CD14-positive monocyte (primary cell): ENCODE measurements around the gene ERG. TPM values are rescaled to one million over a fixed set of nuclear protein-coding genes. Genes with fewer than 3 reads are reported as not detected.

Experiments
- DNase-seq, 3 donors: peaks; one replicate each; pipeline ENCODE4 v3.0.0-alpha.2; 2011 to 2022
- H2AFZ ChIP-seq: 2 replicates; pipeline ENCODE4 v1.6.0; 2012; ENCODE audit warnings: mild to moderate bottlenecking, low read depth, low read length, inconsistent platforms; ENCODE audit not compliant: insufficient read depth, poor library complexity, severe bottlenecking
- H3K27ac ChIP-seq, 2 donors: 1 replicate in 1 of 2; 2 replicates in 1 of 2; pipeline ENCODE4 v1.5.1; 2012 to 2013; ENCODE audit warnings: low read length in 2 of 2, control low read depth in 1 of 2, inconsistent platforms in 1 of 2, low read depth in 1 of 2, mild to moderate bottlenecking in 1 of 2
- H3K27me3 ChIP-seq, 2 donors: one replicate each; pipeline versions ENCODE4 v1.6.0 to v1.6.1; 2011 to 2013; ENCODE audit warnings: low read length in 2 of 2; ENCODE audit not compliant: control insufficient read depth in 2 of 2, insufficient read depth in 2 of 2
- H3K36me3 ChIP-seq, 2 donors: replicated peaks in 1 of 2; 1 replicate in 1 of 2; 2 replicates in 1 of 2; pipeline versions ENCODE4 v1.5.1 to v1.6.1; 2012 to 2013; ENCODE audit warnings: low read length in 2 of 2, control low read depth in 1 of 2, inconsistent platforms in 1 of 2, mild to moderate bottlenecking in 1 of 2; ENCODE audit not compliant: insufficient read depth in 2 of 2, control insufficient read depth in 1 of 2
- H3K4me1 ChIP-seq, 2 donors: 1 replicate in 1 of 2; 2 replicates in 1 of 2; pipeline versions ENCODE4 v1.5.1 to v1.6.1; 2012 to 2013; ENCODE audit warnings: low read length in 2 of 2, control low read depth in 1 of 2, inconsistent platforms in 1 of 2, mild to moderate bottlenecking in 1 of 2, moderate library complexity in 1 of 2; ENCODE audit not compliant: insufficient read depth in 2 of 2, control insufficient read depth in 1 of 2
- H3K4me2 ChIP-seq: replicated peaks from 2 replicates; pipeline ENCODE3; 2012; ENCODE audit warnings: low read length, moderate library complexity, mild to moderate bottlenecking; ENCODE audit not compliant: poor library complexity, severe bottlenecking; ENCODE audit errors: extremely low read depth
- H3K4me3 ChIP-seq, 3 experiments: fragments of 200-600 bp in 1 of 3; sonication (generic) in 1 of 3; replicated peaks in 1 of 3; 1 replicate in 2 of 3; 2 replicates in 1 of 3; pipeline ENCODE4 v1.5.1; 2011 to 2013; ENCODE audit warnings: low read length in 3 of 3, mild to moderate bottlenecking in 3 of 3, control low read depth in 2 of 3, low read depth in 2 of 3, inconsistent platforms in 1 of 3, moderate library complexity in 1 of 3
- H3K79me2 ChIP-seq: 2 replicates; pipeline ENCODE4 v1.6.0; 2012; ENCODE audit warnings: mild to moderate bottlenecking, control low read depth, inconsistent platforms, low read length, moderate library complexity; ENCODE audit not compliant: insufficient read depth
- H3K9ac ChIP-seq: 2 replicates; pipeline ENCODE4 v1.6.0; 2017; ENCODE audit warnings: low read length, mild to moderate bottlenecking; ENCODE audit not compliant: insufficient read depth, poor library complexity, severe bottlenecking
- H3K9me3 ChIP-seq, 2 donors: replicated peaks in 1 of 2; 1 replicate in 1 of 2; 2 replicates in 1 of 2; pipeline versions ENCODE4 v1.5.1 to v1.6.1; 2012 to 2013; ENCODE audit warnings: low read length in 2 of 2, control low read depth in 1 of 2; ENCODE audit not compliant: control insufficient read depth in 1 of 2, insufficient read depth in 1 of 2
- H4K20me1 ChIP-seq: 2 replicates; pipeline ENCODE4 v1.6.0; 2012; ENCODE audit warnings: mild to moderate bottlenecking, low read length, control low read depth, moderate library complexity; ENCODE audit not compliant: insufficient read depth
- H3K27ac Mint-ChIP-seq, 7 donors: one replicate each; pipeline ENCODE4 v1.8.0; 2020; ENCODE audit warnings: mild to moderate bottlenecking in 7 of 7, mixed read lengths in 7 of 7, moderate library complexity in 6 of 7, inconsistent platforms in 2 of 7
- H3K27me3 Mint-ChIP-seq, 3 donors: one replicate each; pipeline ENCODE4 v1.8.0; 2021 to 2022; ENCODE audit warnings: low read depth in 3 of 3, mild to moderate bottlenecking in 3 of 3, mixed read lengths in 3 of 3, moderate library complexity in 3 of 3, inconsistent platforms in 1 of 3
- H3K36me3 Mint-ChIP-seq, 2 donors: one replicate each; pipeline ENCODE4 v1.8.0; 2020; ENCODE audit warnings: mixed read lengths in 2 of 2, inconsistent platforms in 1 of 2, mild to moderate bottlenecking in 1 of 2
- H3K4me1 Mint-ChIP-seq: one replicate; pipeline ENCODE4 v1.8.0; 2020; ENCODE audit warnings: mild to moderate bottlenecking, mixed read lengths
- H3K4me3 Mint-ChIP-seq, 2 donors: one replicate each; pipeline ENCODE4 v1.8.0; 2020; ENCODE audit warnings: mild to moderate bottlenecking in 2 of 2, mixed read lengths in 2 of 2, moderate library complexity in 1 of 2
- H3K9me3 Mint-ChIP-seq, 7 donors: one replicate each; pipeline ENCODE4 v1.8.0; 2020 to 2022; ENCODE audit warnings: mixed read lengths in 7 of 7, mild to moderate bottlenecking in 6 of 7, moderate library complexity in 6 of 7, inconsistent platforms in 2 of 7
- WGBS: methylation state at CpG from one replicate; pipeline ENCODE4 v1.1.5; 2013; ENCODE audit warnings: missing lambda C conversion rate; ENCODE audit not compliant: insufficient coverage; 5-methylcytosine and 5-hydroxymethylcytosine counted together
- intact Hi-C, 2 donors: fragments of 100-400 bp; cut with micrococcal nuclease; formaldehyde crosslinking; loops; one replicate each; pipeline versions ENCODE4 v1.15.0 to v1.15.1; 2023
- polyA plus RNA-seq, 3 donors: library from polyadenylated mRNA; depleted of rRNA in 1 of 3; unstranded in 2 of 3; stranded (reverse) in 1 of 3; fragments of 300-500 nt in 2 of 3; fragments of >200 nt in 1 of 3; fragmentation: Illumina TruSeq in 2 of 3; gene quantifications; 1 replicate in 2 of 3; 2 replicates in 1 of 3; pipeline ENCODE4 v1.2.3, GENCODE V29; 2012 to 2021
- TF ChIP-seq, protein P1 (sequence below): fragments of 200-600 bp; IDR thresholded peaks from one replicate; pipeline ENCODE4 v1.8.0; 2022; ENCODE audit warnings: antibody characterized with exemption, mild to moderate bottlenecking

Gene ERG
- polyA plus RNA-seq, 3 donors = 0.16 to 0.22 TPM; not detected in 1

DNA sequence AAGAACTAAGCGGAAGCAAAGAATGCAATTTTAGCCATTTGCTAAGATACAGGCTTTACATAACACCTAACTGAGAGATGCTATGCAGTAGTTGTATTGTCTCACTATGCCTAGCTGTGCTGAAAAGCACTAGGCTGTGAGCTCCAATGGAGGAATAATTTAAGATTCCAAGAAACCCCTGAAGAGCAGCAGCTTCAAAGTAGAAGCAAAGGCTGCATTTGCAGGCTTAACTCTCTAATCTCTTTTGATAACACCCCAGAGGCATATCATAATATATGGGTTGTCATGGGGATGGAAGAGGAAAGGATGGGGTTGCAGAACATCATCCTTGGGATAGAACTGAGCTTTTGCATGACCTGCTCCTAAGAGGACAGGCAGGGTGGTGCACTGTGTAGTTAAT, 102.0 kb downstream of the ERG start:
- no peaks in the 10 kb centered on the region for H4K20me1 ChIP-seq
- no peak overlapping the region for H2AFZ ChIP-seq
- no peaks in the 10 kb centered on the region for H3K27me3 ChIP-seq
- no CpG with 5 or more reads among the region's 1 CpG for WGBS
- no peaks in the 10 kb centered on the region for H3K36me3 ChIP-seq
- Mint-ChIP-seq H3K36me3 (peaks cover 0 to 16% of the 10 kb centered on the region in 2 donors), H3K4me3 (no peak overlapping the region), H3K9me3 (peaks cover 0 to 1% (median 0%) of the 10 kb centered on the region in 7 donors), H3K27me3 (no peaks in the 10 kb centered on the region), H3K27ac (no peak overlapping the region), H3K4me1 (peaks cover 18% of the 10 kb centered on the region)
- no peak overlapping the region for H3K27ac ChIP-seq
- no peaks in the 10 kb centered on the region for H3K9me3 ChIP-seq
- no peaks in the 10 kb centered on the region for H3K79me2 ChIP-seq
- DNase-seq = no peak
- intact Hi-C loops = no loop called here
- H3K9ac ChIP-seq = no peak overlapping the region
- H3K4me2 ChIP-seq = no peak overlapping the region
- TF ChIP-seq, protein P1, sequence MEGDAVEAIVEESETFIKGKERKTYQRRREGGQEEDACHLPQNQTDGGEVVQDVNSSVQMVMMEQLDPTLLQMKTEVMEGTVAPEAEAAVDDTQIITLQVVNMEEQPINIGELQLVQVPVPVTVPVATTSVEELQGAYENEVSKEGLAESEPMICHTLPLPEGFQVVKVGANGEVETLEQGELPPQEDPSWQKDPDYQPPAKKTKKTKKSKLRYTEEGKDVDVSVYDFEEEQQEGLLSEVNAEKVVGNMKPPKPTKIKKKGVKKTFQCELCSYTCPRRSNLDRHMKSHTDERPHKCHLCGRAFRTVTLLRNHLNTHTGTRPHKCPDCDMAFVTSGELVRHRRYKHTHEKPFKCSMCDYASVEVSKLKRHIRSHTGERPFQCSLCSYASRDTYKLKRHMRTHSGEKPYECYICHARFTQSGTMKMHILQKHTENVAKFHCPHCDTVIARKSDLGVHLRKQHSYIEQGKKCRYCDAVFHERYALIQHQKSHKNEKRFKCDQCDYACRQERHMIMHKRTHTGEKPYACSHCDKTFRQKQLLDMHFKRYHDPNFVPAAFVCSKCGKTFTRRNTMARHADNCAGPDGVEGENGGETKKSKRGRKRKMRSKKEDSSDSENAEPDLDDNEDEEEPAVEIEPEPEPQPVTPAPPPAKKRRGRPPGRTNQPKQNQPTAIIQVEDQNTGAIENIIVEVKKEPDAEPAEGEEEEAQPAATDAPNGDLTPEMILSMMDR = no peak
- H3K4me3 ChIP-seq = no peak overlapping the region
- H3K4me1 ChIP-seq = peaks cover 0 to 8% of the 10 kb centered on the region in 2 donors

DNA sequence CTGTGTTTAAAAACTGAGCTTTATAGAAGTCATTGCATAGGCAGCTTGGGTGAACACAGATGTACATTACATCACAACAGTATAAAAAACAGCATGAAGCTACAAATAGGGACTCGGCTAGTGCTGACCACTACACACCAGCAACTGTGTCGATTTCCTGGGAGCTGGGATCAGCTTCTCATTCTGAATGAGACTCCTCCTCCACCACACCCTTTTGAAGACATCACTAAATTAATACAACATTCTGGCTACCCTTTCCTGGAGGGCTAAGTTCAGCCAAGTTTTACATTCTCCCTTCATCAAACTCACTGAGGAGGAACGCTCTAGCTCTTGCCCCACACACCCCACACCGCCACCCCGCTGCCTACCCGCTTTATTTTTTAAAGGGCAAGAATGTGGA, 102.7 kb downstream of the ERG start:
- no peaks in the 10 kb centered on the region for H3K27me3 ChIP-seq
- no peak overlapping the region for H3K4me2 ChIP-seq
- no peaks in the 10 kb centered on the region for H3K79me2 ChIP-seq
- no peak overlapping the region for H3K27ac ChIP-seq
- H3K9me3 ChIP-seq = no peaks in the 10 kb centered on the region
- no peak for DNase-seq
- H3K4me3 ChIP-seq = no peak overlapping the region
- WGBS = 82% methylated on average over 5 of the region's 6 CpGs
- Mint-ChIP-seq H3K27ac (no peak overlapping the region), H3K36me3 (peaks cover 0 to 15% of the 10 kb centered on the region in 2 donors), H3K9me3 (peaks cover 0 to 1% (median 0%) of the 10 kb centered on the region in 7 donors), H3K4me3 (no peak overlapping the region), H3K4me1 (peaks cover 14% of the 10 kb centered on the region), H3K27me3 (no peaks in the 10 kb centered on the region)
- no peak overlapping the region for H2AFZ ChIP-seq
- H3K36me3 ChIP-seq = no peaks in the 10 kb centered on the region
- no peak overlapping the region for H3K9ac ChIP-seq
- TF ChIP-seq, protein P1 = no peak
- no peaks in the 10 kb centered on the region for H4K20me1 ChIP-seq
- intact Hi-C loops = no loop called here
- H3K4me1 ChIP-seq = peaks cover 0 to 7% of the 10 kb centered on the region in 2 donors
